ENCODE measurements around the gene SGSM1.

GRCh38 chr22:24855794-24856193 is 49.8 kb downstream of the SGSM1 start:
- TF ChIP-seq CTCF (IDR thresholded peaks at IDR 0.05) = no peak
- no peak for TF ChIP-seq POLR2A (IDR thresholded peaks at IDR 0.05)
- no peak for TF ChIP-seq EP300 (IDR thresholded peaks at IDR 0.05)
